Measurements from ENCODE around the gene PRICKLE1. TPM values are rescaled to one million over a fixed set of nuclear protein-coding genes. Genes with fewer than 3 reads are reported as not detected.

The PRICKLE1 gene
- total and polyA plus RNA-seq, 9 of the 15 experiments (the other 6 are each of a cell fraction or from before 2014, with no cell fraction given): 0.22 to 0.85 (median 0.31) TPM

GRCh38 chr12:42420395-42420794 is 169.2 kb downstream of the PRICKLE1 start:
- Histone ChIP-seq H3K79me2 (ENCODE audit: control insufficient read depth, insufficient read depth, low read length) (peaks cover 10% of the 10 kb centered on the region; the same call in 2 of the 3 replicates), H3K4me2 (ENCODE audit: insufficient read depth, low read length) (no peak overlapping the region), H3K4me1 (replicated peaks in 1 of 2; ENCODE audit: control insufficient read depth in 2 of 2, insufficient read depth in 2 of 2, low read length in 2 of 2) (peaks cover 13 to 42% of the 10 kb centered on the region in 2 experiments), H3K27me3 (ENCODE audit: control insufficient read depth in 2 of 2, insufficient read depth in 2 of 2, low read length in 2 of 2) (no peaks in the 10 kb centered on the region), H3K27ac (ENCODE audit: extremely low read depth, low read depth, low read length) (peak overlapping the region; percentile 23; the same call in 1 of the 3 replicates), H4K20me1 (replicated peaks; ENCODE audit: control insufficient read depth, insufficient read depth, low read length) (no peaks in the 10 kb centered on the region), H3K9ac (ENCODE audit: insufficient read depth in 1 of 2, low read depth in 2 of 2, low read length in 2 of 2) (no peak overlapping the region; a peak in 1 of 4 replicates), H2AFZ (ENCODE audit: low read depth, low read length) (no peak overlapping the region), H3K9me1 (ENCODE audit: control insufficient read depth, insufficient read depth, low read length) (no peaks in the 10 kb centered on the region), H3K9me3 (replicated peaks; ENCODE audit: control insufficient read depth, insufficient read depth, low read depth, low read length) (no peaks in the 10 kb centered on the region), H3K36me3 (ENCODE audit: control insufficient read depth, insufficient read depth, low read length) (peaks cover 7% of the 10 kb centered on the region; the same call in 1 of the 3 replicates), H3K4me3 (no peak overlapping the region)
- TF ChIP-seq TCF15 (CRISPR knock-in tag; IDR thresholded peaks at IDR 0.05): no peak
- peak; percentile 19 to 27; a peak in 1 of 4 replicates for TF ChIP-seq NRF1 (conservative IDR thresholded peaks at IDR 0.05 in 1 of 2, IDR thresholded peaks at IDR 0.05 in 1 of 2)
- TF ChIP-seq VEZF1 (CRISPR knock-in tag; IDR thresholded peaks at IDR 0.05): peak; percentile 36; the same call in 1 of the 2 replicates
- TF ChIP-seq ZNF384 (IDR thresholded peaks at IDR 0.05; ENCODE audit: low read depth, low read length): peak; percentile 44
- TF ChIP-seq PTTG1 (tag; IDR thresholded peaks at IDR 0.05; ENCODE audit: low read depth): no peak
- TF ChIP-seq NR4A1 (CRISPR knock-in tag; IDR thresholded peaks at IDR 0.05): no peak
- no peak for TF ChIP-seq NR4A1 (tag; IDR thresholded peaks at IDR 0.05)
- no peak for TF ChIP-seq ATF7 (IDR thresholded peaks at IDR 0.05)
- TF ChIP-seq KDM1A (IDR thresholded peaks at IDR 0.05): 0 out of 4 replicates have a peak, but pooled peaks of 1 of the 2 experiments have one; percentile 49
- peak in 1 of 2 experiments; percentile 52; a peak in 1 of 4 replicates for TF ChIP-seq RCOR1 (IDR thresholded peaks at IDR 0.05; ENCODE audit: borderline replicate concordance in 1 of 2, low read depth in 2 of 2, low read length in 2 of 2)
- peak; percentile 59 for TF ChIP-seq CBFA2T3 (IDR thresholded peaks at IDR 0.05)
- ATAC-seq (peak; percentile 31), DNase-seq (ENCODE audit: extremely low read depth in 1 of 4, low spot score in 3 of 4) (peak in 1 of 4 experiments; percentile 62), FAIRE-seq (no peak)
- ChIA-PET CTCF (ENCODE audit: low intra/inter-chr PET ratio) (no interaction called here), POLR2A (interaction anchor here (0.9 kb wide), 1 partner anchor 13 kb away, joined by 3 read pairs; no protein-coding TSS in a partner anchor)
- WGBS (ENCODE audit: insufficient coverage, low coverage, missing lambda C conversion rate): no CpG with 5 or more reads among the region's 3 CpGs
- no TSS peak for BruUV-seq (replicated peaks)
- in situ Hi-C loops (cut with MboI): no loop called here
- intact Hi-C loops (cut with micrococcal nuclease): no loop called here
